NOMO-1 (cell line): ENCODE results near the gene ITPR1.
A peak's percentile ranks its signal among the peaks of the same experiment; 100 is the strongest.

Experiments used
- DNase-seq, 2 experiments: peaks; one replicate each; lab custom pipeline; 2025; ENCODE audit not compliant: unreplicated experiment in 2 of 2; lab: John Stamatoyannopoulos, UW

Gene ITPR1

DNA sequence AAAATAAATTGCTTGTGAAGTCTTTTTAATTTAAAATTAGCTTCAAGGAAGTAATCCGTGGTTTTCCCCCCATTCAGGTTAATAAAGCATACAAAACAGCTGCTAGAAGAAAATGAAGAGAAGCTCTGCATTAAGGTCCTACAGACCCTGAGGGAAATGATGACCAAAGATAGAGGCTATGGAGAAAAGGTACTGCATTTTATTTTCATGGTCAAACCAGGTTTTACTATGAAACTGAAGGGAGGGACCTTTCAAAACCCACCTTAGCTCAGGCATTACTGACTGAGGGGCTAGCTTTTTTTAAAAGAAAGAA is 218.5 kb downstream of the ITPR1 start:
- no peak for DNase-seq

- peak; percentile 79 to 94 for DNase-seq
Observed at GRCh38 chr3:4712109-4712508, 219.0 kb downstream of the ITPR1 start.

DNA sequence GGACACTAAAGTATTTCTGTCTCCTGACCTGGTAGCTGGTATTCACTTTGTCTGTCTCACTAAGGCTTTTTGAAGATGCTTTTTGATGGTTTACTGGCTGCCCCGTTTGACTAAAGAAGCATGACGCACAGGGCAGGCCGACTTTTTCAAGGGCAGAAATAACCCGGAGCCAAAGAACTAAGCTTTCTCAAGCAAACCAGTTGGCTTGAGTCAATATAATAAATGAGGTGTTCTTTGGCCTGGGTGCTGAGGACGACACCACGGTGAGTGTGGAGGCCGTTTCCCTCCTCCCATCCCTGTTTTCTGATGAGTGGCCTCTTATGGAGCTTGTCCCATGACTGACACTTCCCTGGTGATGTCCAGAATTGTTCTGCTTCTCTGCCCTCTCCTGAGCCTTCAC is 220.9 kb downstream of the ITPR1 start:
- DNase-seq, result no peak

DNA sequence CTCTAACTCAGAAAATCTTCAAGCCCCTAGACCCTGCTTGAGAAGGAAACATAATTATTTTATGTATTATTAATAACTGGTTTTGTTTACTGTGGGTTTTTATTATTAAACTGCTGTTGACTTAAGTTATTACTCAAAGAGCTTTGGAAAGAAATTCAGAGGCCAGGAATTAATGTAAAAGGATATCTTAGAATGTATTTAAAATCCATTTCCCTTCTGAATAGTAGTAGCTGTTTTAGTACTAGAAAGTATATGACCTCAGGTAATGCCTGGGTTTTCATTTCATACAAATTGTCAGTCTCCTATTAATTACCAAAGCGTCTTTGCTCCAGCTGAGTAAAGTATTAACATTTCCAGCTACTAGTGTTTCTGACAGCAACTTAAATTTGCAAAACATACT is 223.1 kb downstream of the ITPR1 start:
- DNase-seq, result no peak

DNA sequence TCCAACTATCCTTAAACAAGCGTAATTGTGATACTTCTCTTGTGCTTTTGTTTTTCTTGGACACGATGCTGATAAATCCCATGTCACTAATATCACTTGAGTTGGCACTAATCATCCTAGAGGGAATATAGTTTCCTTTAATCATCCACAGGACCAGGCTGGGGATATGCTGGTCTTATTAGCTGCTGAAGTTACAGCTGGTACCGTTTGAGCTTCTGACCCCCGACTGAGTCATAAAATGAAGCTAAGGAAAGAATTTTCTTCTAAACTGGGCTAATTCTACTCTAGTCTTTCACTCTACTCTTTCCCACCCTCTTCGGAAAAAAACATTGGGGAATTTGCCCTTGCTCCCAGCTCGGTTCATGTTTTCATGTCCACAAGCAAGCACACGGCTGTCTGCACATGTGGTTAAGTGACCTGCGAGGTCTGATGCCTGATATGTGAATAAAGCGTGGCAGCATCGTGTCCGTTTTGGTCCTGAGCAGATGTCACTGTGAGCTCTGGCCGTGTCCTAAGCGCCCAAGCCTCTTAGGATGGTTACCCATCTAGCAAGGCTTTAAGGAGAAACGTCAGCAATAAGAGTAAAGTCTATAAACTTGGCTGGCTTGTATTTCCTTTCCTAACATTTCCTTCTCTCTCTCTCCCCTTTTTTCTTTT is 223.7 kb downstream of the ITPR1 start:
- DNase-seq, result no peak

DNA sequence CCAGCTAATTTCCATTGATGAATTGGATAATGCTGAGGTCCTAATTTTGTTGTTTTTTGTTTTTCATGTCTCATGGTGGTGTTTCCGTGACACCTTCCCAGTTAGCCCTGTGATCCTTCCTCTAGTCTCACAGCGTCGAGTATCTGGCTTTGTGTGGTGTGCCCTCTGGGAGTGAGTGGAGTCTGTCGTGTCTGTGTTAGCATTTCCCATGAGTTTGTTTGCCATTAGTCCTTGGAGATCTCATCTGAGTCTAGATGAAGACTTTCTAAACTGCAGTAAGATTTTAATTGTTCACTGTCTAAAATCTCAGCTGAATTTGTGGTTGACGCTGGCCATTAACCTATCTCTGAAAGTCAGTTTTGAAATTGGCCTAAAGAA is 224.2 kb downstream of the ITPR1 start:
- no peak for DNase-seq

DNA sequence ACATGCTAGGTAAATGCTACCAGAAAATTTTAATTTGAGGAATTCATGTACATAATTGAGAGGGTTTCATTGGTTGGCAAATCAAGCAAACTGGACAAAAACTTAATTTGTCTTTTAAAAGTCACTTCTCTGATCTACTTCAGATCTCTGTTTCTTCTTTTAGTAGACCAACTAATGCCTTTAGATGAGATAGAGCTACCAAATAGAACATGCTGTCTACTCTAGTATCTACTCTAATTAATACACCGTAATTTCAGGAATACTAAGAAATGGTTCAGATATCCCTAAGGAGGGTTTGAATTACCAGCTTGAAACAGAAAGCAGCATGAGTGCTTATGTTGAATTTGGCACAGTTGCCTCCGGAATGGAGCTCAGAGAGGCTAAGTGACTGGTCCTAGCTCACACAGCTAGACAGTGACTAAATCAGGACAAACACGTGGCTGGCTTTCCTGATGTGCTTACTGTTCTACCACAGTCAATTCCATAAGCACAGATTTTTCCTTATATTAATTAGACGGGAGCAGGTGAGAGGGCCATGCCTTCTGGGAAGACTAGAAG is 225.1 kb downstream of the ITPR1 start:
- DNase-seq, result no peak

DNA sequence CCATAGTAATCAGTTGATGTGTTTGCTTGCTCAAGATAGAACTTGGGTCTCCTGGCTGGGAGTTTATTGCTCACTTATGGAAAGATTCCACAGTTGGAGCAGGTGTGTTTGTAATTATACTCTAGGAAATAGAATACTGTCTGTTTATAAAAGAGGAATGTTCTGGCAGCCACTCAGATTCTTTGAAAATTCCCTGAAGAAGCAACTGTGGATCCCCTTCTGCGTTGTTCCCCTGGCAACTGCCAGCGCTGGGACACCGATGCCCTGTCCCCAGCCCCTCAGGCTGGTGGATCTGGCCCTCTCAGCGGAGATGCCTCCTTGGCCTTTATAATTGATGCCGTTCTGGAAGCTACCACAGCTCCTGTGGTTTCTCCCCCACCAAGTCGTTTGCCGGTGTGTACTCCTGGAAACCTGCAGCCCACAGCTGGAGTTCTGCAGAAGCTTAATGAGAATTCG is 225.9 kb downstream of the ITPR1 start:
- no peak for DNase-seq

DNA sequence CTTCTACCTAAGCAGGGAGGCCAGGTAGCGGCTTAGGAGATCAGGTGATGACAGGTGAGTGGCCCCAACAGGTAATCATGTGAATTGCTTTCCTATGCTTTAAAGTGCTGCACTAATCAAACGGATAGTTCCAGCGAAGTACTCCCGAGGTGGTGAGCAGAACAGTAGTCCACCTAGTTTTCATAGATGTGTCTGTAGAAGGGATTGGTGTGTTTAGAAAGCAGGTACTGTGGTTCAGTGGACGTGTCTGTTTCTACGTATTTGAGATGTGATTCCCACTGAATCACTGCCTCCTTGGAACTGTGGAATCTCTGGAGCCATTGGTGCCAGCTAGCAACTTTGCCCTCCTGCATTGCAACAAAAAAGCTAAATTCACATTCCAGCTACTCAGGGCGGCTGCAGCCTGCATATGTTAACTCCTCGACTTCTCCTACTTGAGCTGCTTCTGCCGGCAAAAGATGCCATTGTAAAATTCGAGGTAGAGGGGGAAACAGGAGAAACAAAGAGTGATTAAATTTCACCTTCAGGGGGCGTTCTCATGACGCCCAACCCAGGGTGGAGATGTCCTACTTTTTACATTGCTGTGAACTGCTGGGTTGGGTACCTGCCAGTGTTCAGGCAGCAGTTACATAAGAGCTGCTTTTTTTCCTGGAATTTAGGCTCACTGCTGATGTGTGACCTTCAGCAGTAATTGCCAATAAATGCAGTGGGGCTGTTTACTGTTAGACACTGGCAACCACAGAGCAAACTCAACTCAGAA is 227.3 kb downstream of the ITPR1 start:
- no peak for DNase-seq

GRCh38 chr3:4721511-4721911 is 228.4 kb downstream of the ITPR1 start:
- DNase-seq, result no peak

DNA sequence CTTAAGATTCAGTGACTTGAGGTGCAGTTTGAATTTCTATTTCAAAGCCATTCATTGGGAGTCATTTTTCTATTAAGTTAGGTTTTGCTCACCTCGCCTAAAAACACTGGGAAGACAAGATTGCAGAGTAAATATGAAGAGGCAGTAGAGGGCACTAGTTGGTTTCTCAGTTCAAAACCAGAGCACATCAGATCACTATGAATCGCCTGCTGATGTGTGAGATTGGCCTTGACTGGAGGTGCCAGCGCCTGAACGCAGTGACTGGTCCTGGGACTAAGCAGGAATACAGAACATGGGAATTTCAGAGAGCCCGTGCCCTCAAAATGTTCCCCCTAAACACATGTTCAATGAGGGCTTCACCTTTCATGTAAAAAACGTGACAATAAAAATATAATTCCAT is 229.0 kb downstream of the ITPR1 start:
- DNase-seq, result peak; percentile 76 to 86

GRCh38 chr3:4724051-4724629 is 231.0 kb downstream of the ITPR1 start:
- DNase-seq, result peak; percentile 22 to 66

DNA sequence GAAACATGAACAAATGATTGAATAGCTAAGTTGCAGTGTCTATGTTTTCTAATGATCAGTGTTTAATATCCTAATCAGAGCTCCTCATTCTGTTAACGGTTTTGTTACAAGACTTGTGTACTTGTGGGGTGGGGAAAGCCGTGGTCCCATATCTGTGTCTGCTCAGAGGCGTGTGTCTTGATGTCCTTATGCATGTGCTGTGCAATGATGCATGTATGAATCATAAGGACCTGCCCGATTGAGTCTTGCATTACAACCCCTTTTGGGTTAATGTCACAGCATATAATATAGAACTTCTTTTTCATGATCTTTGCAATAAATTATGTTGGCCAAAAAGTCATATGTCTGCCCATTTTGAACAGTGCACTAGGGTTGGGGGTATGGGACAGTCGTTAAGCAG is 233.4 kb downstream of the ITPR1 start:
- no peak for DNase-seq

- no peak for DNase-seq
Observed at GRCh38 chr3:4729061-4729973, 236.2 kb downstream of the ITPR1 start.

- DNase-seq, result no peak
Observed at GRCh38 chr3:4730719-4731118, 237.6 kb downstream of the ITPR1 start.

DNA sequence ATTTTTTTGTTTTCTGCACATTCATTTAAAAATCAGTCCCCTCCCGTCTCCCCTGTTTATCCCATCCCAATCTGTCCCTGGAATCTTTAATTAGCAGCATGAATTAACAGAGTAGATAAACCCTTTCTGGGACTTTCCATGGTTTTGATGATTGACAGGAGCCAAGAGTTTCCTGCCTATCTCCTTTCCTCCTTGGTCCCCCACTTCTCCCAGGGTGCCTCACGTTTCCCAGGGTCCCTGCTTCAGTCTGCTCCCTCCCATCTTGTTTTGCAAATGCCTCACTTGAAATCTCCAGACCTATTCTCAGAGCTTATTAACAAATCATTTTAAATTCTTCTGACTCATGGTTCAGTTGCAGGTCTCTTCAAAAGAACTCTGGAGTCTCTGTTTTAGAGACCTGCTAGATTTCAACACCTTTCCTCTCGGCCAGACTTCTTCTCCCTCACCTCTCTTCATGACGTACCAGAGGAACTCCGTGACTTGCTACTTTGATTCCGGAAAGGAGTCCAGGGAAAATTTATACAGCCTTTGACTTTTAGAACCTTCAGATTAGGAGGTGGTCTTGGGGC is 238.5 kb downstream of the ITPR1 start:
- DNase-seq, result peak in 1 of 2 experiments; percentile 7

DNA sequence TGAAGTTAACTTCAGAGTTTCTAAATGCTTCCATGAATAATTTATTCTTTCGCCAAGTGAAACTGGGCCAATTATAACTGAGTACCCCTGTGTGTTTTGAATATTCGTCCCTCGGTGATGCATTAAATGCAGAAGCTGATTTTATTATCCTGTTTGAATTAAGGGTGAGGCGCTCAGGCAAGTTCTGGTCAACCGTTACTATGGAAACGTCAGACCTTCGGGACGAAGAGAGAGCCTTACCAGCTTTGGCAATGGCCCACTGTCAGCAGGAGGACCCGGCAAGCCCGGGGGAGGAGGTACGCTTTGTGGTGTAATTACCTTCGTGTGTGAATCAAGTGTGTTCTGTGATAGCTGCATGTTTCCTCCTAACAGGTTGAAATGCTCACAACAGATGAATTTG is 239.8 kb downstream of the ITPR1 start:
- no peak for DNase-seq

GRCh38 chr3:4734454-4734853 is 241.3 kb downstream of the ITPR1 start:
- DNase-seq, result no peak

GRCh38 chr3:4735243-4735642 is 242.1 kb downstream of the ITPR1 start:
- no peak for DNase-seq

DNA sequence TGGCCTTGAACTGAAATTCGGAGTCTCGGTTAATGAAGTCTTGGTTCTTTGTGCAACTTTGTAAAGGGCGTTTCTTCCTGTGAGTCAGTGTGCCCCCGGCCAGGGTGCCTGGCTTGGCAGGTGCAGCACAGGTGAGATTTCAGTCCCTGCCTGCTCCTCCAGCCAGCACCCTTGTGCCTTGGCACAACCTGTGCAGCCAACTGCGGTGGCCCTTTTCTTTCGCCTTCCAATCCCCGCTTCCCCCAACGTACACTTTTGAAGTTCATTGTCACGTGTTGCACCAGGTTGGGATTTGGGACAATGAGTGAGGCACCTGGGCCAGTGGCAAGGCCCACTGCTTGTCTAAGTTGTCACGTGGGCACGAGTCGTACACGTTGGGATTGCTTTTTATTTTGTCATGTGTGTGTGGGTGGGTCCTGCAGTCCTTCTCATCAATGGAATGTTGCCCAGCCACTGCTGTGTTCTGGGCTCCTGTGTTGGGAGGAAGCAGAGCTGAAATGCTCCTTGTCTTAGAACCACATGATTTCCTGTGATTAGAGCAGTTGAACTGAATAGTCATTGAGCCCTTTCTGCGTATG is 243.2 kb downstream of the ITPR1 start:
- DNase-seq, result peak in 1 of 2 experiments; percentile 8
